RPMI8226 (cell line): Measurements from ENCODE around the gene AARS2.
A peak's percentile ranks its signal among the peaks of the same experiment; 100 is the strongest.

Source experiments
- DNase-seq: peaks from one replicate; pipeline ENCODE4 v3.0.0-alpha.2; 2015

The AARS2 gene

GRCh38 chr6:44258921-44259320 lies 54.2 kb downstream of the AARS2 start:
- DNase-seq, result no peak

- DNase-seq, result no peak
Measured at GRCh38 chr6:44258325-44258863, 54.8 kb downstream of the AARS2 start.

GRCh38 chr6:44257753-44258324 lies 55.3 kb downstream of the AARS2 start:
- no peak for DNase-seq

- peak; percentile 82 for DNase-seq
Measured at GRCh38 chr6:44257025-44257752, 56.0 kb downstream of the AARS2 start, which contains the start of gene SLC35B2. Gene SLC35B2, minus strand, starts transcription at chr6:44257528. Its CDS starts 118 bp downstream, at chr6:44257410.

- DNase-seq, result no peak
Measured at GRCh38 chr6:44256775-44257024, 56.4 kb downstream of the AARS2 start.

GRCh38 chr6:44255871-44256774 lies 57.0 kb downstream of the AARS2 start:
- DNase-seq, result no peak

GRCh38 chr6:44255105-44255808 lies 57.9 kb downstream of the AARS2 start:
- DNase-seq, result peak; percentile 23

- DNase-seq, result no peak
Measured at GRCh38 chr6:44254191-44255104, 58.7 kb downstream of the AARS2 start.

GRCh38 chr6:44253307-44254101 lies 59.6 kb downstream of the AARS2 start:
- DNase-seq, result peak; percentile 70

- DNase-seq, result no peak
Measured at GRCh38 chr6:44251576-44252524, 61.3 kb downstream of the AARS2 start.

GRCh38 chr6:44250718-44251123 lies 62.4 kb downstream of the AARS2 start:
- DNase-seq, result no peak

GRCh38 chr6:44250067-44250717 lies 63.0 kb downstream of the AARS2 start:
- no peak for DNase-seq
